Gastroesophageal sphincter (tissue), 3 donors: ENCODE data around the gene FAM43A.

ENCODE experiments used
- CTCF ChIP-seq, 4 experiments: fragments of 200-600 bp in 2 of 4; fragments of 450-650 bp in 2 of 4; sonication (generic) in 1 of 4; IDR thresholded peaks; one replicate each; pipeline ENCODE4 v1.5.1; 2017 to 2019; ENCODE audit warnings: antibody characterized with exemption in 4 of 4, mild to moderate bottlenecking in 2 of 4, moderate library complexity in 2 of 4
- POLR2A ChIP-seq, 2 donors: fragments of 450-650 bp; IDR thresholded peaks; one replicate each; pipeline ENCODE4 v1.6.1; 2017; ENCODE audit warnings: antibody characterized with exemption in 2 of 2, mild to moderate bottlenecking in 2 of 2, moderate library complexity in 1 of 2

- TF ChIP-seq CTCF (IDR thresholded peaks at IDR 0.05) (no peak), POLR2A (IDR thresholded peaks at IDR 0.05) (no peak)
Measured at GRCh38 chr3:194659778-194660177, 25.9 kb upstream of the FAM43A start.
